ENCODE results near the gene DHX15. TPM values are rescaled to one million over a fixed set of nuclear protein-coding genes. Genes with fewer than 3 reads are reported as not detected.

The DHX15 gene
- total and polyA plus RNA-seq, 12 donors = 32.9 to 69.6 (median 47.7) TPM

GRCh38 chr4:24559032-24559821 lies 25.1 kb downstream of the DHX15 start:
- intact Hi-C loops (cut with DNase I) = no loop called here
- Histone ChIP-seq H3K27me3 (no peaks in the 10 kb centered on the region), H3K27ac (no peak overlapping the region), H3K36me3 (peaks cover 0 to 50% (median 3%) of the 10 kb centered on the region in 9 donors), H3K4me1 (peaks cover 0 to 63% (median 48%) of the 10 kb centered on the region in 9 donors), H3K4me3 (no peak overlapping the region), H3K9me3 (peaks cover 0 to 6% (median 0%) of the 10 kb centered on the region in 11 donors)
- 79 to 83% methylated on average over 3 of the region's 3 CpGs for WGBS, 2 donors
- DNase-seq (no peak), ATAC-seq (no peak)
- no peak for TF ChIP-seq CTCF (IDR thresholded peaks at IDR 0.05)

GRCh38 chr4:24557026-24558025 lies 27.0 kb downstream of the DHX15 start:
- no peak for TF ChIP-seq CTCF (IDR thresholded peaks at IDR 0.05)
- intact Hi-C loops (cut with DNase I) = no loop called here
- DNase-seq (no peak), ATAC-seq (peak in 3 of 8 donors; percentile 17 to 35 (median 33))
- H3K4me3 ChIP-seq = no peak overlapping the region
- H3K36me3 ChIP-seq = peaks cover 0 to 54% (median 18%) of the 10 kb centered on the region in 9 donors
- H3K27me3 ChIP-seq = no peaks in the 10 kb centered on the region
- H3K27ac ChIP-seq = no peak overlapping the region
- peaks cover 0 to 67% (median 52%) of the 10 kb centered on the region in 9 donors for H3K4me1 ChIP-seq
- WGBS, 2 donors = 49 to 50% methylated on average over 8 of the region's 8 CpGs
- peaks cover 0 to 6% (median 0%) of the 10 kb centered on the region in 11 donors for H3K9me3 ChIP-seq

- Histone ChIP-seq H3K36me3 (peaks cover 0 to 88% (median 23%) of the 10 kb centered on the region in 9 donors), H3K27me3 (no peaks in the 10 kb centered on the region), H3K27ac (peak overlapping the region in 1 of 10 donors; percentile 1), H3K4me3 (no peak overlapping the region), H3K4me1 (peaks cover 0 to 53% (median 33%) of the 10 kb centered on the region in 9 donors), H3K9me3 (no peaks in the 10 kb centered on the region)
- intact Hi-C loops (cut with DNase I) = loop anchor here in 1 of 10 donors (2.0 kb wide), 1 partner anchor 79 kb away; no protein-coding TSS in a partner anchor
- 80 to 81% methylated on average over 2 of the region's 2 CpGs for WGBS, 2 donors
- peak in 7 of 9 donors; percentile 23 to 57 (median 47) for TF ChIP-seq CTCF (IDR thresholded peaks at IDR 0.05)
- ATAC-seq (no peak), DNase-seq (no peak)
Measured at GRCh38 chr4:24551492-24552289, 32.7 kb downstream of the DHX15 start.
